ENCODE results near the gene ERICH6.

Gene ERICH6

GRCh38 chr3:150733936-150734794 lies 30.4 kb upstream of the ERICH6 start:
- Histone ChIP-seq H3K27me3 (ENCODE audit: control insufficient read depth, insufficient read depth, low read length) (no peaks in the 10 kb centered on the region), H3K36me3 (ENCODE audit: control insufficient read depth, insufficient read depth, low read length) (no peaks in the 10 kb centered on the region), H3K4me1 (ENCODE audit: control insufficient read depth, insufficient read depth, low read length) (no peaks in the 10 kb centered on the region), H3K9me3 (ENCODE audit: control insufficient read depth, insufficient read depth, low read length) (no peaks in the 10 kb centered on the region), H3K4me3 (ENCODE audit: low read depth, low read length) (no peak overlapping the region), H3K9ac (ENCODE audit: low read depth, low read length) (no peak overlapping the region)

- H3K36me3 ChIP-seq (ENCODE audit: control insufficient read depth, insufficient read depth, low read length): no peaks in the 10 kb centered on the region
- no peaks in the 10 kb centered on the region for H3K27me3 ChIP-seq (ENCODE audit: control insufficient read depth, insufficient read depth, low read length)
- no peaks in the 10 kb centered on the region for H3K9me3 ChIP-seq (ENCODE audit: control insufficient read depth, insufficient read depth, low read length)
- H3K4me1 ChIP-seq (ENCODE audit: control insufficient read depth, insufficient read depth, low read length): no peaks in the 10 kb centered on the region
- H3K9ac ChIP-seq (ENCODE audit: low read depth, low read length): no peak overlapping the region
- H3K4me3 ChIP-seq (ENCODE audit: low read depth, low read length): no peak overlapping the region
These were observed 29.7 kb upstream of the ERICH6 start for GRCh38 chr3:150733373-150733935.

- Histone ChIP-seq H3K36me3 (ENCODE audit: control insufficient read depth, insufficient read depth, low read length) (no peaks in the 10 kb centered on the region), H3K27me3 (ENCODE audit: control insufficient read depth, insufficient read depth, low read length) (no peaks in the 10 kb centered on the region), H3K4me1 (ENCODE audit: control insufficient read depth, insufficient read depth, low read length) (no peaks in the 10 kb centered on the region), H3K9ac (ENCODE audit: low read depth, low read length) (no peak overlapping the region), H3K4me3 (ENCODE audit: low read depth, low read length) (no peak overlapping the region), H3K9me3 (ENCODE audit: control insufficient read depth, insufficient read depth, low read length) (no peaks in the 10 kb centered on the region)
These were observed 26.1 kb upstream of the ERICH6 start for GRCh38 chr3:150729682-150730360.

- H3K4me3 ChIP-seq (ENCODE audit: low read depth, low read length): no peak overlapping the region
- no peaks in the 10 kb centered on the region for H3K9me3 ChIP-seq (ENCODE audit: control insufficient read depth, insufficient read depth, low read length)
- H3K36me3 ChIP-seq (ENCODE audit: control insufficient read depth, insufficient read depth, low read length): no peaks in the 10 kb centered on the region
- no peak overlapping the region for H3K9ac ChIP-seq (ENCODE audit: low read depth, low read length)
- H3K4me1 ChIP-seq (ENCODE audit: control insufficient read depth, insufficient read depth, low read length): no peaks in the 10 kb centered on the region
- H3K27me3 ChIP-seq (ENCODE audit: control insufficient read depth, insufficient read depth, low read length): no peaks in the 10 kb centered on the region
These were observed 24.2 kb upstream of the ERICH6 start for GRCh38 chr3:150727653-150728502.

- no peaks in the 10 kb centered on the region for H3K27me3 ChIP-seq (ENCODE audit: control insufficient read depth, insufficient read depth, low read length)
- no peaks in the 10 kb centered on the region for H3K4me1 ChIP-seq (ENCODE audit: control insufficient read depth, insufficient read depth, low read length)
- no peak overlapping the region for H3K4me3 ChIP-seq (ENCODE audit: low read depth, low read length)
- H3K9ac ChIP-seq (ENCODE audit: low read depth, low read length): no peak overlapping the region
- no peaks in the 10 kb centered on the region for H3K36me3 ChIP-seq (ENCODE audit: control insufficient read depth, insufficient read depth, low read length)
- no peaks in the 10 kb centered on the region for H3K9me3 ChIP-seq (ENCODE audit: control insufficient read depth, insufficient read depth, low read length)
These were observed 21.8 kb upstream of the ERICH6 start for GRCh38 chr3:150725548-150725947.

GRCh38 chr3:150723946-150724345 lies 20.2 kb upstream of the ERICH6 start:
- H3K4me3 ChIP-seq (ENCODE audit: low read depth, low read length): no peak overlapping the region
- no peaks in the 10 kb centered on the region for H3K36me3 ChIP-seq (ENCODE audit: control insufficient read depth, insufficient read depth, low read length)
- H3K27me3 ChIP-seq (ENCODE audit: control insufficient read depth, insufficient read depth, low read length): no peaks in the 10 kb centered on the region
- no peak overlapping the region for H3K9ac ChIP-seq (ENCODE audit: low read depth, low read length)
- H3K9me3 ChIP-seq (ENCODE audit: control insufficient read depth, insufficient read depth, low read length): no peaks in the 10 kb centered on the region
- H3K4me1 ChIP-seq (ENCODE audit: control insufficient read depth, insufficient read depth, low read length): no peaks in the 10 kb centered on the region

- Histone ChIP-seq H3K36me3 (ENCODE audit: control insufficient read depth, insufficient read depth, low read length) (no peaks in the 10 kb centered on the region), H3K27me3 (ENCODE audit: control insufficient read depth, insufficient read depth, low read length) (no peaks in the 10 kb centered on the region), H3K4me3 (ENCODE audit: low read depth, low read length) (no peak overlapping the region), H3K9ac (ENCODE audit: low read depth, low read length) (no peak overlapping the region), H3K4me1 (ENCODE audit: control insufficient read depth, insufficient read depth, low read length) (no peaks in the 10 kb centered on the region), H3K9me3 (ENCODE audit: control insufficient read depth, insufficient read depth, low read length) (no peaks in the 10 kb centered on the region)
These were observed 18.5 kb upstream of the ERICH6 start for GRCh38 chr3:150722267-150722666.

GRCh38 chr3:150721285-150722130 lies 17.8 kb upstream of the ERICH6 start:
- no peaks in the 10 kb centered on the region for H3K4me1 ChIP-seq (ENCODE audit: control insufficient read depth, insufficient read depth, low read length)
- H3K27me3 ChIP-seq (ENCODE audit: control insufficient read depth, insufficient read depth, low read length): no peaks in the 10 kb centered on the region
- no peaks in the 10 kb centered on the region for H3K9me3 ChIP-seq (ENCODE audit: control insufficient read depth, insufficient read depth, low read length)
- H3K36me3 ChIP-seq (ENCODE audit: control insufficient read depth, insufficient read depth, low read length): no peaks in the 10 kb centered on the region
- H3K4me3 ChIP-seq (ENCODE audit: low read depth, low read length): no peak overlapping the region
- no peak overlapping the region for H3K9ac ChIP-seq (ENCODE audit: low read depth, low read length)

GRCh38 chr3:150720444-150720843 lies 16.7 kb upstream of the ERICH6 start:
- Histone ChIP-seq H3K36me3 (ENCODE audit: control insufficient read depth, insufficient read depth, low read length) (no peaks in the 10 kb centered on the region), H3K4me1 (ENCODE audit: control insufficient read depth, insufficient read depth, low read length) (no peaks in the 10 kb centered on the region), H3K9ac (ENCODE audit: low read depth, low read length) (no peak overlapping the region), H3K4me3 (ENCODE audit: low read depth, low read length) (no peak overlapping the region), H3K27me3 (ENCODE audit: control insufficient read depth, insufficient read depth, low read length) (no peaks in the 10 kb centered on the region), H3K9me3 (ENCODE audit: control insufficient read depth, insufficient read depth, low read length) (no peaks in the 10 kb centered on the region)

- no peaks in the 10 kb centered on the region for H3K4me1 ChIP-seq (ENCODE audit: control insufficient read depth, insufficient read depth, low read length)
- no peak overlapping the region for H3K9ac ChIP-seq (ENCODE audit: low read depth, low read length)
- H3K4me3 ChIP-seq (ENCODE audit: low read depth, low read length): no peak overlapping the region
- H3K36me3 ChIP-seq (ENCODE audit: control insufficient read depth, insufficient read depth, low read length): peaks cover 2% of the 10 kb centered on the region
- no peaks in the 10 kb centered on the region for H3K27me3 ChIP-seq (ENCODE audit: control insufficient read depth, insufficient read depth, low read length)
- H3K9me3 ChIP-seq (ENCODE audit: control insufficient read depth, insufficient read depth, low read length): no peaks in the 10 kb centered on the region
These were observed 6.4 kb upstream of the ERICH6 start for GRCh38 chr3:150710097-150710496.

All from iPS-15b (cell line).